GM12878 (cell line): Measurements from ENCODE around the gene MMP15. TPM values are rescaled to one million over a fixed set of nuclear protein-coding genes. Genes with fewer than 3 reads are reported as not detected.

Source experiments
- ATAC-seq: fragments of 200-7000 bp; cut with Tn5 transposase; 3 replicates; pipeline ENCODE4 v1.9.1; 2020; ENCODE audit warnings: mild to moderate bottlenecking, moderate library complexity
- BruUV-seq: library from RNA; stranded (reverse); fragments of 400-500 nt; replicated peaks from 2 replicates; lab custom pipeline; 2021; lab: Mats Ljungman, UMichigan
- CTCF ChIA-PET: fragments of 300-600 bp; sonication (Branson Sonifier 250); formaldehyde crosslinking; extraction: SDS; loops from one replicate; lab custom pipeline; 2021; ENCODE audit warnings: inconsistent platforms; lab: Yijun Ruan, JAX
- POLR2A ChIA-PET: fragments of 350-600 bp; formaldehyde crosslinking; extraction: SDS; loops from one replicate; lab custom pipeline; 2021; ENCODE audit warnings: inconsistent platforms; lab: Charles Lee
- RAD21 ChIA-PET: fragments of 300-600 bp; sonication (Branson Sonifier 250); formaldehyde crosslinking; loops from one replicate; lab custom pipeline; 2023; ENCODE audit warnings: antibody characterized with exemption; ENCODE audit not compliant: unreplicated experiment; lab: Charles Lee
- SMC1A ChIA-PET: fragments of 300-600 bp; sonication (Branson Sonifier 250); formaldehyde crosslinking; loops from one replicate; lab custom pipeline; 2023; ENCODE audit not compliant: unreplicated experiment, uncharacterized antibody; lab: Charles Lee
- DNase-seq: peaks from one replicate; pipeline ENCODE4 v3.0.0-alpha.2; 2011; ENCODE audit warnings: low read depth, low spot score
- FAIRE-seq: peaks from 3 replicates; lab custom pipeline; 2011; peaks lifted over from hg19 to GRCh38; lab: Jason Lieb, UNC
- H2AFZ ChIP-seq: 2 replicates; pipeline ENCODE4 v1.6.0; 2011; ENCODE audit warnings: low read depth, low read length, control low read depth; ENCODE audit not compliant: control insufficient read depth
- H3K27ac ChIP-seq: 2 replicates; pipeline ENCODE4 v1.5.1; 2011; ENCODE audit warnings: control low read depth; ENCODE audit not compliant: control insufficient read depth, insufficient read depth
- H3K27me3 ChIP-seq, 2 experiments: replicated peaks in 1 of 2; 2 replicates each; pipeline versions ENCODE4 v1.6.0 to v1.6.1; 2011; ENCODE audit warnings: low read length in 1 of 2; ENCODE audit not compliant: control insufficient read depth in 2 of 2, insufficient read depth in 2 of 2
- H3K36me3 ChIP-seq, 2 experiments: 2 replicates each; pipeline ENCODE4 v1.5.1; 2011; ENCODE audit warnings: low read length in 1 of 2; ENCODE audit not compliant: control insufficient read depth in 2 of 2, insufficient read depth in 2 of 2
- H3K4me1 ChIP-seq: 2 replicates; pipeline ENCODE4 v1.6.1; 2011; ENCODE audit warnings: mild to moderate bottlenecking, low read length, moderate library complexity, mixed read lengths; ENCODE audit not compliant: control insufficient read depth, insufficient read depth
- H3K4me2 ChIP-seq: 2 replicates; pipeline ENCODE4 v1.6.0; 2011; ENCODE audit warnings: control low read depth; ENCODE audit not compliant: control insufficient read depth, insufficient read depth
- H3K4me3 ChIP-seq: fragments of 200-600 bp; sonication (generic); 2 replicates; pipeline ENCODE4 v1.5.1; 2016
- H3K79me2 ChIP-seq: 2 replicates; pipeline ENCODE4 v1.6.0; 2011; ENCODE audit warnings: low read length; ENCODE audit not compliant: control insufficient read depth, insufficient read depth
- H3K9ac ChIP-seq: 2 replicates; pipeline ENCODE4 v1.8.0; 2011; ENCODE audit warnings: low read length, control low read depth, mixed read lengths; ENCODE audit not compliant: control insufficient read depth, insufficient read depth
- H3K9me3 ChIP-seq: replicated peaks from 3 replicates; pipeline ENCODE4 v1.5.1; 2011; ENCODE audit warnings: mild to moderate bottlenecking, low read length; ENCODE audit not compliant: control insufficient read depth, insufficient read depth
- H4K20me1 ChIP-seq: 2 replicates; pipeline ENCODE4 v1.6.0; 2011; ENCODE audit not compliant: control insufficient read depth, insufficient read depth
- ASH2L ChIP-seq: fragments of 300-600, 200-600 bp; sonication (generic); IDR thresholded peaks from 2 replicates; pipeline ENCODE4 v1.6.1; 2017; ENCODE audit warnings: low read depth, mild to moderate bottlenecking, borderline replicate concordance
- MEF2A ChIP-seq: IDR thresholded peaks from 2 replicates; pipeline ENCODE4 v1.6.1; 2011; ENCODE audit warnings: low read depth, mild to moderate bottlenecking, low read length, moderate library complexity; ENCODE audit not compliant: insufficient read depth
- RAD51 ChIP-seq: fragments of 450-650 bp; IDR thresholded peaks from 2 replicates; pipeline ENCODE4 v1.6.1; 2016; ENCODE audit warnings: moderate library complexity, mild to moderate bottlenecking, inconsistent platforms
- SUZ12 ChIP-seq: fragments of 200-600 bp; sonication (generic); IDR thresholded peaks from one replicate; pipeline ENCODE4 v1.6.1; 2018; ENCODE audit warnings: antibody characterized with exemption, mild to moderate bottlenecking; ENCODE audit not compliant: unreplicated experiment
- TBL1XR1 ChIP-seq: IDR thresholded peaks from 2 replicates; pipeline ENCODE4 v1.6.1; 2012; ENCODE audit warnings: low read depth, low read length, improper control_type of control experiment
- WGBS: methylation state at CpG from one replicate; pipeline ENCODE4 v1.1.6; 2016; ENCODE audit warnings: low lambda C conversion rate; ENCODE audit not compliant: insufficient replicate concordance, insufficient coverage; ENCODE audit errors: missing lambda C conversion rate; 5-methylcytosine and 5-hydroxymethylcytosine counted together
- in situ Hi-C: fragments of 300-500 bp; cut with MboI; formaldehyde crosslinking; loops from 9 replicates; pipeline ENCODE4 v1.14.3; 2018; ENCODE audit warnings: mixed read lengths
- intact Hi-C: fragments of 100-400 bp; cut with micrococcal nuclease; formaldehyde crosslinking; loops from one replicate; pipeline ENCODE4 v1.14.2; 2022; ENCODE audit not compliant: unreplicated experiment
- polyA plus RNA-seq, 11 experiments: library from polyadenylated mRNA; depleted of rRNA in 4 of 11; unstranded in 6 of 11; stranded (reverse) in 5 of 11; fragments of >200 nt; fragmentation: Nextera tagmentation in 4 of 11; fragmentation: Illumina TruSeq in 1 of 11; extraction: Ambion mirVana in 4 of 11; extraction: Trizol in 1 of 11; gene quantifications; 1 replicate in 1 of 11; 2 replicates in 10 of 11; pipeline versions ENCODE4 v1.2.1 to v1.2.3, GENCODE V29; 2011 to 2016; ENCODE audit warnings: inconsistent platforms in 2 of 11, missing spikeins in 2 of 11, low read depth in 1 of 11
- total RNA-seq, 4 experiments: library from RNA; depleted of rRNA in 3 of 4; stranded (reverse); fragments of >200 nt in 3 of 4; fragmentation: Illumina TruSeq in 1 of 4; extraction: Trizol in 1 of 4; gene quantifications; 2 replicates each; pipeline versions ENCODE4 v1.2.1 to v1.2.3, GENCODE V29; 2013 to 2021
- TF ChIP-seq, protein P1 (sequence below): IDR thresholded peaks from 2 replicates; pipeline ENCODE4 v1.6.1; 2012; ENCODE audit warnings: low read depth, low read length, improper control_type of control experiment
- TF ChIP-seq, protein P2 (sequence below), 3 experiments: IDR thresholded peaks in 2 of 3; conservative IDR thresholded peaks in 1 of 3; 2 replicates each; pipeline ENCODE4 v1.5.1; 2011; ENCODE audit warnings: low read depth in 3 of 3, low read length in 3 of 3, mild to moderate bottlenecking in 3 of 3, control low read depth in 2 of 3, moderate library complexity in 2 of 3, inconsistent platforms in 1 of 3, mixed read lengths in 1 of 3; ENCODE audit not compliant: control insufficient read depth in 2 of 3, insufficient read depth in 1 of 3; ENCODE audit errors: extremely low read depth in 1 of 3
- TF ChIP-seq, protein P3 (sequence below): fragments of 450-650 bp; IDR thresholded peaks from 2 replicates; pipeline ENCODE4 v1.6.1; 2017; ENCODE audit warnings: mild to moderate bottlenecking, moderate library complexity

Gene MMP15
- total and polyA plus RNA-seq, 10 of the 15 experiments (the other 5 are each of a cell fraction or from before 2014, with no cell fraction given): 0.08 to 0.56 (median 0.10) TPM; not detected in 7

DNA sequence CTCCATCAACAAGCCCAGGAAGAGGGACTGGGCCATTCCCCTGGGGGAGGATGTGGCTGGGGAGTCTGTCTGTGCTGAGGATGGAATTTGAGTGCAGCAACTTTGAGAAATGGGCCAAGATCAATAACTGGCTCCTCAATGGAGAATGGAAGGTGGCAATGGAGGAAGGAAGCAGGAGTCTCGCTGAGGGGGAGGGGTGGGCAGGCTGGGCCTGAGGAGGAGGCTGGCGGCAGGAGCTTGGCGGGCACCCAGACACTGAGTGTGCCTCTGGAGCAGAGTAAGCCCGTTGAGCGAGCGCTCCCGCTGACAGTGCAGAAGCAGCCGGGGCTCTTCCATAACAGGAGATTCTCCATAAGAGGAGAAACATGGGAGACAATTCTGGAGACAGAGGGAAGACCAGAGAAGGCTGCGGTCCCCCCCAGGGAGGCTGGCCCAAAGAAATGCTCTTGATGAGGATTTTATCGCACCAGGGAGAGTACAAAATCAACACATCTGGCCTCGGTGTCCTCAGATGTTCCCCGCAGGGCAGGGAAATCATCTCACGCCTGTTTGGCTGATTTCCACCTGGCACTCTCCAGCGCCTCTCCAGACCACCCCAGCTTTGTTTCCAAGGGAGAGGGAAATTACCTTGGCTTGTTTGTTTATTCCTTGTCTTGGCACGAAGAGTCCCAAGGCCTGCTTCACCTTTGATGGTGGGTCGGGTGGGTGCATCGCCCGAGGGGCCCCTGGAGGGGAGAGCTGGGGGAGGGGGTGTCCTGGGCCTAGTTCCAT is 2.8 kb upstream of the MMP15 start (continued):
- TF ChIP-seq, protein P1, sequence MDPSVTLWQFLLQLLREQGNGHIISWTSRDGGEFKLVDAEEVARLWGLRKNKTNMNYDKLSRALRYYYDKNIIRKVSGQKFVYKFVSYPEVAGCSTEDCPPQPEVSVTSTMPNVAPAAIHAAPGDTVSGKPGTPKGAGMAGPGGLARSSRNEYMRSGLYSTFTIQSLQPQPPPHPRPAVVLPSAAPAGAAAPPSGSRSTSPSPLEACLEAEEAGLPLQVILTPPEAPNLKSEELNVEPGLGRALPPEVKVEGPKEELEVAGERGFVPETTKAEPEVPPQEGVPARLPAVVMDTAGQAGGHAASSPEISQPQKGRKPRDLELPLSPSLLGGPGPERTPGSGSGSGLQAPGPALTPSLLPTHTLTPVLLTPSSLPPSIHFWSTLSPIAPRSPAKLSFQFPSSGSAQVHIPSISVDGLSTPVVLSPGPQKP: no peak
- TF ChIP-seq, all 136 proteins: peak for 0

- BruUV-seq: no TSS peak
- Histone ChIP-seq H3K36me3 (no peaks in the 10 kb centered on the region; a peak in 1 of 4 replicates), H3K27me3 (peaks cover 11 to 13% of the 10 kb centered on the region in 2 experiments), H4K20me1 (no peaks in the 10 kb centered on the region), H3K4me2 (peak overlapping the region; percentile 85), H2AFZ (peak overlapping the region; percentile 77), H3K27ac (no peak overlapping the region), H3K9ac (no peak overlapping the region), H3K4me1 (no peaks in the 10 kb centered on the region; the same call in 1 of the 2 replicates), H3K79me2 (no peaks in the 10 kb centered on the region), H3K4me3 (peak overlapping the region; percentile 67), H3K9me3 (no peaks in the 10 kb centered on the region)
- in situ Hi-C loops (loop anchor here (5.0 kb wide), 1 partner anchor 103 kb away; the partner anchor contains the start of gene CFAP20), intact Hi-C loops (loop anchor here (2.0 to 10.0 kb wide), 3 partner anchors 104 to 463 kb away; partner anchors contain the start of genes CFAP20 and CSNK2A2)
- DNase-seq (no peak), ATAC-seq (peak; percentile 7), FAIRE-seq (no peak)
- ChIA-PET CTCF (interaction anchor here (1.2 to 3.0 kb wide), 6 partner anchors 20 to 282 kb away, joined by 3 to 21 read pairs (median 6); no protein-coding TSS in a partner anchor), RAD21 (interaction anchor here (0.6 to 3.8 kb wide), 4 partner anchors 82 to 105 kb away, joined by 4 to 27 read pairs (median 5); partner anchors contain the start of gene CFAP20), SMC1A (interaction anchor here (0.9 to 2.3 kb wide), 2 partner anchors 97 to 102 kb away, joined by 4 to 17 read pairs; no protein-coding TSS in a partner anchor), POLR2A (interaction anchor here (0.6 to 1.7 kb wide), 3 partner anchors 97 to 605 kb away, joined by 3 to 9 read pairs (median 5); partner anchors contain the start of genes CFAP20 and CNOT1)
- 22% methylated on average over 57 of the region's 57 CpGs for WGBS
- TF ChIP-seq TBL1XR1: no peak
- TF ChIP-seq, protein P2, sequence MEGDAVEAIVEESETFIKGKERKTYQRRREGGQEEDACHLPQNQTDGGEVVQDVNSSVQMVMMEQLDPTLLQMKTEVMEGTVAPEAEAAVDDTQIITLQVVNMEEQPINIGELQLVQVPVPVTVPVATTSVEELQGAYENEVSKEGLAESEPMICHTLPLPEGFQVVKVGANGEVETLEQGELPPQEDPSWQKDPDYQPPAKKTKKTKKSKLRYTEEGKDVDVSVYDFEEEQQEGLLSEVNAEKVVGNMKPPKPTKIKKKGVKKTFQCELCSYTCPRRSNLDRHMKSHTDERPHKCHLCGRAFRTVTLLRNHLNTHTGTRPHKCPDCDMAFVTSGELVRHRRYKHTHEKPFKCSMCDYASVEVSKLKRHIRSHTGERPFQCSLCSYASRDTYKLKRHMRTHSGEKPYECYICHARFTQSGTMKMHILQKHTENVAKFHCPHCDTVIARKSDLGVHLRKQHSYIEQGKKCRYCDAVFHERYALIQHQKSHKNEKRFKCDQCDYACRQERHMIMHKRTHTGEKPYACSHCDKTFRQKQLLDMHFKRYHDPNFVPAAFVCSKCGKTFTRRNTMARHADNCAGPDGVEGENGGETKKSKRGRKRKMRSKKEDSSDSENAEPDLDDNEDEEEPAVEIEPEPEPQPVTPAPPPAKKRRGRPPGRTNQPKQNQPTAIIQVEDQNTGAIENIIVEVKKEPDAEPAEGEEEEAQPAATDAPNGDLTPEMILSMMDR (IDR thresholded peaks at IDR 0.05 in 2 of 3, conservative IDR thresholded peaks at IDR 0.05 in 1 of 3; ENCODE audit: control insufficient read depth in 2 of 3, extremely low read depth in 1 of 3, insufficient read depth in 1 of 3, low read depth in 3 of 3, low read length in 3 of 3): no peak
- TF ChIP-seq MEF2A: no peak
- TF ChIP-seq SUZ12: no peak
- TF ChIP-seq, protein P3, sequence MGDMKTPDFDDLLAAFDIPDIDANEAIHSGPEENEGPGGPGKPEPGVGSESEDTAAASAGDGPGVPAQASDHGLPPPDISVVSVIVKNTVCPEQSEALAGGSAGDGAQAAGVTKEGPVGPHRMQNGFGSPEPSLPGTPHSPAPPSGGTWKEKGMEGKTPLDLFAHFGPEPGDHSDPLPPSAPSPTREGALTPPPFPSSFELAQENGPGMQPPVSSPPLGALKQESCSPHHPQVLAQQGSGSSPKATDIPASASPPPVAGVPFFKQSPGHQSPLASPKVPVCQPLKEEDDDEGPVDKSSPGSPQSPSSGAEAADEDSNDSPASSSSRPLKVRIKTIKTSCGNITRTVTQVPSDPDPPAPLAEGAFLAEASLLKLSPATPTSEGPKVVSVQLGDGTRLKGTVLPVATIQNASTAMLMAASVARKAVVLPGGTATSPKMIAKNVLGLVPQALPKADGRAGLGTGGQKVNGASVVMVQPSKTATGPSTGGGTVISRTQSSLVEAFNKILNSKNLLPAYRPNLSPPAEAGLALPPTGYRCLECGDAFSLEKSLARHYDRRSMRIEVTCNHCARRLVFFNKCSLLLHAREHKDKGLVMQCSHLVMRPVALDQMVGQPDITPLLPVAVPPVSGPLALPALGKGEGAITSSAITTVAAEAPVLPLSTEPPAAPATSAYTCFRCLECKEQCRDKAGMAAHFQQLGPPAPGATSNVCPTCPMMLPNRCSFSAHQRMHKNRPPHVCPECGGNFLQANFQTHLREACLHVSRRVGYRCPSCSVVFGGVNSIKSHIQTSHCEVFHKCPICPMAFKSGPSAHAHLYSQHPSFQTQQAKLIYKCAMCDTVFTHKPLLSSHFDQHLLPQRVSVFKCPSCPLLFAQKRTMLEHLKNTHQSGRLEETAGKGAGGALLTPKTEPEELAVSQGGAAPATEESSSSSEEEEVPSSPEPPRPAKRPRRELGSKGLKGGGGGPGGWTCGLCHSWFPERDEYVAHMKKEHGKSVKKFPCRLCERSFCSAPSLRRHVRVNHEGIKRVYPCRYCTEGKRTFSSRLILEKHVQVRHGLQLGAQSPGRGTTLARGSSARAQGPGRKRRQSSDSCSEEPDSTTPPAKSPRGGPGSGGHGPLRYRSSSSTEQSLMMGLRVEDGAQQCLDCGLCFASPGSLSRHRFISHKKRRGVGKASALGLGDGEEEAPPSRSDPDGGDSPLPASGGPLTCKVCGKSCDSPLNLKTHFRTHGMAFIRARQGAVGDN: 0 out of 2 replicates have a peak, but pooled peaks have one; percentile 16
- TF ChIP-seq ASH2L: no peak
- no peak for TF ChIP-seq RAD51
Observed at GRCh38 chr16:58024486-58025350, 836 bp upstream of the MMP15 start.
